Activated naive CD4-positive, alpha-beta T cell treated with Interleukin-2 at 50 U/mL for 16 hours (primary cell): ENCODE measurements around the gene SERINC1.
A peak's percentile ranks its signal among the peaks of the same experiment; 100 is the strongest.
"Not testable (repeated sequence)": the region's sequence is repeated elsewhere in the genome, so short reads cannot be mapped to it uniquely, and the experiment has no call there.

ENCODE experiments used
- DNase-seq: peaks from one replicate; pipeline ENCODE4 v3.0.0-alpha.2; 2020

Gene SERINC1

DNA sequence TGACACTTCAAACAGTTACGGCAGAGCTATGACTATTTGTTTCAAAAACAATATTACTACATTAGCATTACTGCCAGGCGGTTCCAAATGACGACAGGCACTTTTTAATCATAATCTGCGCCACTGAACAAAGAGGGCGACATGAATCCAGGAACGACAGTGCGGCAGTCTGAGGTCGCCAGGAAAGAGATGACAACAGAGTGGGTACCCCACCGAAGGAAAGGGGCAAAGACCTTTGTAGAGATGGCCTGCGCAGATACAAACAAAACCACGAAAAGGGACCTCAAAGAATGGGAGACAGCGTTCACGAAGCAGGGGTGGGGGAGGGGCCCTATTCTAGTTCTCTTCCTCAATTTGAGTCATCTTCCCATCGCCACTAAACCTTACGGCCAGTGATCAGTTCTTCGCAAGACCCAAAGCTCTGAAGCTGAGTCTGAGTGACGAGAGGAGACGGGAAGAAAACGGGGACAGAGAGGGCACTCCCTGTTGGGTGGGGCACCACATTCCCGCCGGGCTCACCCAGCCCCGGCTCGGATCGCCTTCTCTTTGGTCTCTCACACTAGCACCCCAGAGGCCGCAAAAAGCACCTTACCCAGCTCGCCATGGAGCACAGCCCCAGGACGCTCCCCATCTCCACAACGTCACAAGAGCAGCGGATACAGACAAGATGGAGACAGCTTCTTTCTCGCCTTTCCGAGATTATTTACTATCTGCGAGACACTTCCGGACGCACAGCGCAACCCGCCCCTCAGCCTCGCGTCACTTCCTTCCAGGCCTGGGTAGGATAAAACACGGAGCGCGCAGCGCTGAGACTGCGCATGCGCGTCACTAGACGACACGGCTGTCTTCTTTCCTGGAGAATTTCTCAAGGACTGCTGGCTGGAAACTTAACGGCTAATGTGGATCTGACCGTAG lies at the start of gene SERINC1:
Gene SERINC1 (minus strand): TSS at position 701 of the 915 bp plus-strand sequence. CDS start 70 bp downstream, at position 631.
- peak; percentile 94 for DNase-seq

DNA sequence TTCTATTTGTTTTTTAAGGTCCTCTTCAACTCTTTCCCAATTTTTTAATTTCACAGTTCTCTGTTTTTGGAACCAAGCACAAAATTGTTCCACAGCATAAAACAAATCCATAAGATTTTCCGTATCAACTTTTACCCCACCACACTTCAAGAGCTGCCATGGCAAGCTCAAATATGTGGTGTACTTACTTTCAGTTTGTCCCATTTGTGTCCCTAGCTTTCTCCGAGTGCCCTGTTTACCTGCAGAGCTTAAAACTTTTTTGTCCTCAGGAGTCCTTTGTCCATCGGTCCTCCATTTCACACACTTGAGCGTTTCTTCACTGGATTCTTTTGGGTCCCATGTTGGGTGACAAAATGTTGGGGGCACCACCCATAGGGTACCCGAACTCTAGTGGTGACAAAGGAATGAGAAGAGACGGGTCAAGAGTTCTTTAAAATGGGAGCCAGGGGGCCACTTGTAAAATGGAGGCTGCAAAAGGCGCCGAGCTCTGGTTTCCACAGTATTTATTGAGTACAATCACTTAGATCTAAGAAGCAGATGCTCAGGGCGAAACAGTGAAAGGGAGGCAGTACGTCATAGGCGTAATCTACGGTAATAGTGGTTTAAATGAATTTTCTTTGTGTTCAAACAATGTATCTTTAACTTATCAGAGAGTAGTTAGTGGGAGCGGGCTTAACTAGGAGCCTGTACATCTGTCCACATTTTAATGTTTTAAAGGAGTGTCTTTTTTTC lies 39.8 kb upstream of the SERINC1 start:
- DNase-seq = no peak

DNA sequence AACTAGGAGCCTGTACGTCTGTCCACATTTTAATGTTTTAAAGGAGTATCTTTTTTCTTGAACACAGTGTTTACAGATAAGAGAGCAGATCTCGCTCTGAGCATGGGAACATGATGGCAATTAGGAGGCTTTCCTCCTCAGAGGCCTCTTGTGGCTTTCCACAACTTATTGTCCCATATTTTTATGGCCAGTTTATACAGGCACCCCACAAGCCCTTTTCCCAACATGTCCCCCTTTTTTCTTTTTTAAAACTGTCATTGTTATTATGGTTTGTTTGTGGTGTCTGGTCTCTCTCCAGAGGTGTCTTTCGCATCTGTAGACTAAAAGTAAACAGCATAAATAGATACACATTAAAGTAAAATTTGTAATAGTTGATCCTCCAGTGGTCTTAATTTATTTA lies 33.6 kb upstream of the SERINC1 start:
- DNase-seq = not testable (repeated sequence)

DNA sequence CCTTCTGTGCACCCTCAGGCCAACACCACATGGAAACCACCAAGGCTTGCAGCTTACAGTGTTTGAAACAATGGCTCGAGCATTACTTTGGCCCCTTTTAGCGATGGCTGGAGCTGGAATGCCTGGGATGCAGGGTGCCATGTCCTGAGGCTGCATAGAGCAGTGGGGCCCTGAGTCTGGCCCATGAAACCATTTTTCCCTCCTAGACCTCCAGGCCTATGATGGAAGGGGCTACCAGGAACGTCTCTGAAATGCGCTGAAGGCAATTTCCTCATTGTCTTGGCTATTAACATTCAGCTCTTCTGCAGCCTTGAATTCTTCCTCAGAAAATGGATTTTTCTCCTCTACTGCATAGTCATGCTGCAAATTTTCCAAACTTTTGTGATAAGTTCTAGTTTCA lies 29.9 kb upstream of the SERINC1 start:
- DNase-seq = no peak

DNA sequence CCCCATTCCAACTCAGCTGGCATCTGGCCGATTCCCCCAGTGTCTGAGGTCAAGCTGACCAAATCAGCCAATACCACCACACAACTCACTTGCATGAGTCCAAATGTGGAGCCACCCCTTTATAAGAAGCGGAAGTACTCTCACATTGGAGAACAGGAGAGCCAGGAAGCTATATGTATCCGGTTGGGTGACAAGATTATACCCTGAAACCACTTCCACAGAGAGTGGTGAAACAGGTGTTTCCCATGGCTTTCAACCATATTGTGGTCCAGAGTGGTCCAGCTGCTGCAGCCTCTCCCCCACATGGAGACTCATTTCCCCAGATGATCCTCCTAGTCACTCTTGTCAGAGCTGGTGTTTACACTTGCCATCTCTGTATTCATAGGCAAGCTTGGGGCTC lies 24.0 kb upstream of the SERINC1 start:
- DNase-seq = no peak

DNA sequence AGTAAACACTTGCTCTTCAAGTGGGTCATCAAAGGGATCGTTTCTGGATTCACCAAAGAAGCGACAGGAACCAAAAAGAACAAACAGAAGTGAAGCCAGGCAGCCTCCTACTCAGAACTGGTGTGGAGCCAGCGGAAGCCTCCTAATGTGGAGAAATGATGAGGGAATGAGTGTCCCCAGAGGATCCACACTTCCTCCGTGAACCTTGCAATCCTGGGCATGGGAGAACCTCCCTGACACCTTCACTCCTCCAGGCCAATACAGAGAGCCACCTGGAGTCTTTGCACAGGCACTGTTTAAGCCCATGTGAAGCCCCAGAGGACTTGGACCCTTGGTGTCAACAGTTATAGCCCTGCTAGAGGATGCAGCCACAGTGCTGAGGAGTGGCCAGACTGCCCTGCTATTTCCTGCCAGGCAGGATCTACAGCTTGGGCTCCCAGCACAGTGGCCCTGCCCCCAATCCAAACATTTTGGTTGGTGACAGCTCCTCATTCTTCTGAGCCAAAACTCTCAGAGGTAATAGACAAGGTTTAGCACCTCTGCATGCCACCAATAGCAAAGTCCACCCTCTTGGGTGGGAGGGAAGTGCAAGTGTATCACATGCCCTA lies 23.2 kb upstream of the SERINC1 start:
- DNase-seq = no peak

DNA sequence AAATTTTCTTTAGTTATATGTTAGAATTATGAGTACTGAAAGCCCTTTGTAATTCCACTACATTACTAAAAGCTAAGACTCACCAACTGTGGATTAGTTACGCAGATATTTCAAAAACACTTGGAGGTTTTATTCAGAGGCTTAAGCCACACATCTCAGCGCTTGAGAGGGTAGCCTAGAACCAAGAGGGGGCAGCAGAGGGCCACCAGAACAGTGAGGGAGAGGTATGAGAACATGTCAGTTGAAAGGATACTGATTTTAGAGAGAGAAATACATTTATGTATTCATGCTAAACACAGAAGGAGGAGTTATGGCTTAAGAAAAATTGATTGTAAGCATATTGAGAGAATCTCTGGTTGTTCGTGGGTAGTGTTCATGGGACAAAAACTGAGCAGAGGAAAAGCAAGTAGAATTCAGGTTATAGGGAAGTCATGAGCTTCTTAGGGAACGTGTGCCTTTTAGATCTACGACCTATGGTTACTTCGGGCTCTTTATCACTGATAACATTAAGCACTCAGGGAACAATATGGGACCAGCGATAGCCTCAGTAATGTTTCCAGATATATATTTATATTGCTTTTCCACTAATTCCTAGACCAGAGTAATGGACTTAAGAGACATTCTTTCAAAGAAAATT lies 20.4 kb upstream of the SERINC1 start:
- DNase-seq = peak; percentile 68

DNA sequence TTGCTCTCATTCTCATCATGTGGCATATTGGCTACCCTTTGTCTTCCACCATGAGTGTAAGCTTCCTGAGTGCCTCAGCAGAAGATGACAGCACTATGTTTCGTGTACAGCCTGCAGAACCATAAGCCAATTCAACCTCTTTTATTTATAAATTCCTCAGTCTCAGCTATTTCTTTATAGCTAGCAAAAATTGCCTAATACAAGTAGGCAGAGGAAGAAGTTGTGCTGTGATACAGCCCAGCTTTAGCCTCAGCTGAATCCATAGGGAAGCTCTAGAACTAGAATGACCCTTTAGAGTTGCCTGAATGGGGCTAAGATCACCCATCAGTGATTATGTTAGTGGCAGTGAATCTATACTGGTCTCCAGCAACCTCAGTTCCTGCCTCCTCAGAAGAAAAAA lies 19.0 kb upstream of the SERINC1 start:
- no peak for DNase-seq

DNA sequence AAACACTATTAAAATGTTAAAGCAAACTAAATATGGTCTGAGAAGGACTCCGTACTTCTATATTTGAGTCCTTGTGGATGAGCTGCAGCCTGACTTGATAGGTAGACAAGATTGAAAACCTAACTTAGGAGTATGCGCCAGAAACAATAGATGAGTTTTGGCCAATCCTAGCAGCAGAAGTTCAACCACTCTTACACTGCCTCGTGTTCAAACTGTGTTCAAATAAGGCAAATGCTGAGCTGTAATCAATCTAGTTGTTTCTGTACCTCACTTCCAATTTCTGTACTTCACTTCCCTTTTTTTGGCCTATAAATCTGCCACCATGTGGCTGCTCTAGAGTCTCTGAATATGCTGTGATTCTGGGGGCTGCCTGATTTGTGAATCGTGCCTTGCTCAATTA lies 13.2 kb upstream of the SERINC1 start:
- no peak for DNase-seq

DNA sequence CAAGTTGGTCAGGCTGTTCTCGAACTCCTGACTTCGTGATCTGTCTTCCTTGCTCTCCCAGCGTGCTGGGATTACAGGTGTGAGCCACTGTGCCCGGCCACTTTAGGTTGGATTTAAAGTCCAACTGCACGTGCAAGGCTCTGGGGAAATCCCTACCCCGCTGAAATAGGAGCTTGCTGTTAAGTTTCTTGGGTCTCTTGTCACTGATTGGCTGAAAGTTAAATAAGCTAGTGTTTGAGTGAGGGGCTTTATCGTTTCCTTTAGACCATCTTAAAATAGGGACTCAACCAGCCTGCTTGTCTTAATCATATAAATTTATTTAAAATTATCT lies 11.1 kb upstream of the SERINC1 start:
- no peak for DNase-seq

DNA sequence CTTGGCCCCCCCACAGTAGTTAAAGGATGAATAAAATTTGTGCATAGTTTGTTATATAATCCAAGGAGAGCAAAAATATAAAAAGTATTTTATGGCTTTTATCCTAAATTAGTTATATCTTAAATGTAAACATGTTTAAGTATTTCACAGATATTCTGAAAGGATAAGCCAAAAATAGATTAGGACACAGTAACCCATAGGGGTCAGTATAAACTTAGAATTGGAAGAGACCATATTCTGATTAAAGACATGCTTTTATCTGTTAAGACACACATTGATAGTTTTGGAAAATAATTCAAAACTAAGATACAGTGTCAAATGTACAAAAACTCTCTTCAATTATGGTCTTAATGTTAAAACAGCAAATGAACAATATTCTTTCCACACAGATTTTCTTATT lies 4.5 kb upstream of the SERINC1 start:
- no peak for DNase-seq

DNA sequence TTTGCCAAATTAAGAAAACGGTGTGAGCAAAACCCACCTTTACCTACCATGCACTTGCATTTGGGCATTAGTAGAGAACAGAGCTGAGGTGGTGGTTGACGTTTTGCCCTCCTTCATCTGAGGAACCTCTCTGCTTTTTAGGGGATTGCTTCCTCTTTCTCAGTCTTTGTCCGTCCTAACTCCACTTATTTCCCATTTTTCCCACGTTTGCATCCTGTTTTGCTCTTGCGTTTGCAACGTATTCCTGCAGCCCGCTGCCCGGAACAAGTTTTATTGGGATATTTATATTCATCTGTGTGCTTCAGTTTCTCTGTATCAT lies 374 bp upstream of the SERINC1 start:
- DNase-seq = no peak

DNA sequence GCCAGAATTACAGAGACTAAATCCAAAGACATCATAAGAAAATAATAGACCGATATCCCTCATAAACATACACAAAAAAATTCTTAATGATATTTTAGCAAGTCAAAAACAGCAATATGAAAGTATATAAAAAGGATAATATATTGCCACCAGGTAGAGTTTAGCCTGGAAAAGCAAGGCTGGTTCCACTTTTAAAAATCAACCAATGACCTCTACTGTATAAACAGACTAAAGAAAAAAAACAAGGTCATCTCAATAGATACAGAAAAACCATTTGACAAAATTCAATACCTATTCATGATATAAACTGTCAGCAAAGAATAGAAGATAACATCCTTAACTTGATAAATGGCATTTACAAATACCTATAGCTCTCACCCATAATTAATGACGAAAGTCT lies 9.7 kb downstream of the SERINC1 start:
- DNase-seq = no peak

DNA sequence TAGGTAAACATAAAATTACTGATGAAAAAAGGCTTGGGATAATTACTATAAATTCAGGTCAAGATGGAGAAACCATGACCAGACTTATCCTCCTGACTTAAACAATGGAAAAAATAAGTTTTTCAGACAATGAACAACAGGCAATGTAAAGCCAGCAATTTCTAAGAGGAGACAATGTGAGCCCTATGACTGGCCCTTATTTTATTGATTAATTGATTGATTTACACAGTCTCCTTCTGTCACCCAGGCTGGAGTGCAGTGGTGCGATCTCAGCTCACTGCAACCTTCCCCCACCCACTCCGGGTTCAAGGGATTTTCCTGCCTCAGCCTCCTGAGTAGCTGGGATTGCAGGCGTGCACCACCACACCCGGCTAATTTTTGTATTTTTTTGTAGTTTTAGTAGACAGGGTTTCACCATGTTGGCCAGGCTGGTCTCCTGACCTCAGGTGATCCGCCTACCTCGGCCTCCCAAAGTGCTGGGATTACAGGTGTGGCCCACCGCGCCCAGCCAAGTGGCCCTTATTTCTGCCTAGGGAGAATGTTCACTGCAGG lies 11.7 kb downstream of the SERINC1 start:
- DNase-seq = not testable (repeated sequence)

DNA sequence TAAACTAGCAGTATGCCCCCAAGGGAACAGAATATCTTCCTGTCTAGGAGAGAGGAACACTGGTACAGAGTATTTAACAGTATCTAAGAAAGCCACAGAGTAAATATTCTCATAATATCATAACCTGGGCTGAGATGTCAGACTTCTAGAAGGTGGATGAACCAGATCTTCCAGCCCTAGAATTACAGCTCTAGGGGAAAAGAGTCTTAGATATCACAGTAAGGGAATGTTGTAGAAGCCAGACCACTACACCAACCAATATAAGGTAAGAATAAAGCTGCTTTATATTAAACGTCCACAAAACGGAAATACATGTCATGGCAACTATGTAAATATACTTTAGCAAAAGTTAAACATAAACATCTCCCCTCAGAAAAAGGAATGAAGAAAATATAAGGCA lies 12.4 kb downstream of the SERINC1 start:
- DNase-seq = no peak

DNA sequence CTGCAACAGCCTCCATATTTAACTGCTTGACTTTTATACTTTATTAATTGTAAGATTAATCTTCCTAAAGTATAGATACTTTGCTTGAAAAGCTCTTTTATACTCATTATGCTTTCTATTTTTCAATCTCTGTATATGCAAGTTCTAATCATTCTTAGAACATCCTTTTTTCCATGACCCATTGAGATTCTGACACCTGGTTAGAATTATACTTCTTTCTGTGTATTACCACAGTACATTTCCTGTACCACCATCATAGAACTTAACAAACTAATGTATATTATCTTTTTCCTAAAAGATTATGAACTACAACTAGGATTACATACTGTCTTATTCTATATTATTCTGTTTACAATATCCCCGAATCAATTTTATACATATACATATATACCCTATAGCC lies 13.5 kb downstream of the SERINC1 start:
- DNase-seq = no peak

DNA sequence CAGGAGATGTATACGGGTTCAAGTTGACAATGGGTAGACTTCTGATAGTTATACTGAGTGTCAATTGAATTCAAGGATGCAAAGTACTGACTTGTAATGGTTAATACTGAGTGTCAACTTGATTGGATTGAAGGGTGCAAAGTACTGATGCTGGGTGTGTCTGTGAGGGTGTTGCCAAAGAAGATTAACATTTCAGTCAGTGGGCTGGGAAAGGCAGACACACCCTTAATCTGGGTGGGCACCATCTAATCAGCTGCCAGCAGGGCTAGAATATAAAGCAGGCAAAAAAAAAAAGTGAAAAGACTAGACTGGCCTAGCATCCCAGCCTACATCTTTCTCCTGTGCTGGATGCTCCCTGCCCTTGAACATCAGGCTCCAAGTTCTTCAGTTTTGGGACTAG lies 16.5 kb downstream of the SERINC1 start:
- DNase-seq = not testable (repeated sequence)

DNA sequence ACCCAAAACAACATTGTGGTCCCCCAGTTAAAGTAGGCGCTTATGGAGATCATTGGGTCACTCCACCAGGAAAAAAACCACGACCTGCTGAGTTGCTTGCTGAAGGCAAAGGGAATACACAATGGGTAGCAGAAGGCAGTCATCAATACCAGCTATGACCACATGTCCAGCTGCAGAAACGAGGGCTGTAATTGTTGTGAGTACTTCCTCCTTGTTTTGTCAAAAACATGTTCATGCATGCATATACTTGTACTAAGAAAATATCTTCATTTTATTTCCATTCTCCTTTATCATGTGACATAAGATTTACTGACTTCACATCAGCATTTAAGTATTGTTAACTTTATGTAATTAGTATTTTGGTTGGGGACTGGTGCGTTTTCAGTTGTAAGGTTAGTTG lies 16.9 kb downstream of the SERINC1 start:
- no peak for DNase-seq

DNA sequence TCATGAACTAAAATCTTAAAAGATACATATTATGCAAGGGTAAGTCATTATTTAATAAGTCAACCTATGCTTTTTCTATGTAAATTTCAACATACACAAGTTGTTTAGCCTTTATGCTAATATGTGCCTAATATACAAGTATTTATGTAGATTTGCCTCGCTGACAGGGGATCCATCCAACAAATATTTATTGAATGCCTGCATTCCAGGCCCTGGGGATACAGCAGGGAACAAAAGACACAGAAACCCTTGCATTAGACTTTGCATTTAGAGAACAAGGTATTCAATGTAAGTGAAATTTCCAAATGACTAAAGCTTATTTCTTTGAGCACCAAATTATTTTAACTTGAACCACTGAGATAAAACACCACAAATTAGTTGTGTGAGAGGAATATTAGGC lies 19.1 kb downstream of the SERINC1 start:
- no peak for DNase-seq

DNA sequence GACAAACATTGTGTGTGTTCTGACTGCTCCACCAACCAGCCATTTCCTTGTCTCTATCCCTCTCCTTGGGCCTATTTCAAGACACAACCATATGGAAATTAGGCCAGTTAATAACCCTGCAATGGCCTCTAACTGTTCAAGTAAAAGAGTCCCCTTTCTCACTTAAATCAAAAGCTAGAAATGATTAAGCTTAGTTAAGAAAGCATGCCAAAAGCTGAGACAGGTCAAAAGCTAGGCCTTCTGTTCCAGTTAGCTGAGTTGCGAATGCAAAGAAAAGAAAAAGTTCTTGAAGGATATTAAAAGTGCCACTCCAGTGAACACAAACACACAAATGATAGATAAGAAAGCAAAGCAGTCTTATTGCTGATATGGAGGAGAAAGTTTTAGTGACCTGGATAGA lies 22.5 kb downstream of the SERINC1 start:
- DNase-seq = no peak

DNA sequence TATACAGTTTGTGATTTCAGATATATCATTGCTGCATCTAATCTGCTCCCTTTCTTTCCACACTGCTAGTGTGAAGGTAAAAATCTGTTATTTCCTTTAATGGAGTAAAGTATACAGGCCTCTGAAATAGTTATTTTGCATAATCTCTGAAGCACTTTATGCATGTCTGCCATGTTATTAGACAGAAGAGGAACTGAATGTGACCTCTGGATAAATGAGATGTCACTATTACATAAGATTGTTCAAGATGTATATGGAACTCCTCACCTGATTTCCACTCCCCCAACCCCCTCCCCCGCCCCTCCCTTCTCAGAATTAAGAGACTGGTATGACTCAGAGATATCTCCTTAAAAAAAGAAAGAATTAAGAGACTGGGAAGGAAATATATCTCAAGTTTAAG lies 26.3 kb downstream of the SERINC1 start:
- DNase-seq = no peak

DNA sequence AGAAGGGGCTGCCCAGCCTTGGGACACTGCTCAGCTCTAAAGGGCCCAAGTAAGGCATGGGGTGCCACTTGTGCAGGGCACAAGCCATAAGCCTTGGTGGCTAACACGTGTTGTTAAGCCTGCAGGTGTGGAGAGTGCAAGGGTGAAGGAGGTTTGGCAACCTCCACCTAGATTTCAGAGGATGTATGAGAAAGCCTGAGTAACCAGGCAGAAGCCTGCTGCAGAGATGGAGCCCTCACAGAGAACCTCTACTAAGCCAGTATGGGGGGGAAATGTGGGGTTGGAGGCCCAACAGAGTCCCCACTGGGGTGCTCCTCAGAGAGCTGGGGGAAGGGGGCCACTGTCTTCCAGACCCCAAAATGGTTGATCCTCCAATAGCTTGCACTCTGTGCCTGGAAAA lies 32.6 kb downstream of the SERINC1 start:
- DNase-seq = no peak

DNA sequence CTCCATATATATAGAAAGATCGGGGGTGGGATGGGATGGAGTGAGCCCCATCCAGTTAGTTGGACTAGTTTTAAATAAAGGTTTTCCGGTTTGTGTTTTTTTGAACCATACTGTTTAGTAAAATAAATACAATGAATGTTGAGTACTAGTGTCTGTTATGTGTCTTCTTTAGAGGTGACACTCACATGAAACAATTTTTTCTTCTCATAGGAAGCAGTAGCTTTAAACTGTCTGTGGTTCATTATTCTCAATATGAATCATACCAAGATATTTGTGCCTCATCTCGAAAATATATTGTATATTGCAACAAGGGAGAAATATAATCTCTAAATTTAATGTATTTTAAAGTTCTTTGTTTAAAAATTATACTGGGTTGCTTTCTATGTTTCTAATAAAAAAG lies 38.8 kb downstream of the SERINC1 start:
- DNase-seq = no peak
